PFSK-1 (cell line): ENCODE data around the gene SHISAL1.

Experiments used
- POLR2AphosphoS5 ChIP-seq: IDR thresholded peaks from 2 replicates; pipeline ENCODE4 v1.6.1; 2012; ENCODE audit warnings: low read depth, mild to moderate bottlenecking, control low read depth, low read length, moderate library complexity
- REST ChIP-seq, 2 experiments: IDR thresholded peaks; 2 replicates each; pipeline versions ENCODE4 v1.6.1 to v1.8.0; 2011 to 2012; ENCODE audit warnings: low read depth in 2 of 2, low read length in 2 of 2, control low read depth in 1 of 2, inconsistent platforms in 1 of 2, mild to moderate bottlenecking in 1 of 2, moderate library complexity in 1 of 2; ENCODE audit not compliant: insufficient read depth in 1 of 2
- SIN3A ChIP-seq: IDR thresholded peaks from 2 replicates; pipeline ENCODE4 v1.6.1; 2012; ENCODE audit warnings: mild to moderate bottlenecking, low read length, moderate library complexity, borderline replicate concordance; ENCODE audit not compliant: insufficient read depth
- TAF1 ChIP-seq: IDR thresholded peaks from 2 replicates; pipeline ENCODE4 v1.6.1; 2012; ENCODE audit warnings: low read length, control low read depth, borderline replicate concordance; ENCODE audit not compliant: insufficient read depth

GRCh38 chr22:44292521-44292920 lies 20.2 kb downstream of the SHISAL1 start:
- TF ChIP-seq REST (IDR thresholded peaks at IDR 0.05; ENCODE audit: insufficient read depth in 1 of 2, low read depth in 2 of 2, low read length in 2 of 2) (no peak), POLR2AphosphoS5 (no peak), SIN3A (no peak), TAF1 (no peak)
